Liver (tissue), 9 donors: Measurements from ENCODE around the gene IL20. TPM values are rescaled to one million over a fixed set of nuclear protein-coding genes. Genes with fewer than 3 reads are reported as not detected.

Experiments used
- DNase-seq: peaks from one replicate; pipeline ENCODE4 v3.0.0-alpha.2; 2017; ENCODE audit warnings: low spot score
- H3K27ac ChIP-seq, 2 donors: one replicate each; pipeline ENCODE4 v1.7.0; 2013; ENCODE audit warnings: inconsistent platforms in 2 of 2, low read length in 2 of 2, control low read depth in 1 of 2, low read depth in 1 of 2, mild to moderate bottlenecking in 1 of 2
- H3K27me3 ChIP-seq, 4 donors: one replicate each; pipeline versions ENCODE4 v1.6.1 to v1.7.0; 2013; ENCODE audit warnings: low read length in 3 of 4, inconsistent platforms in 1 of 4, mild to moderate bottlenecking in 1 of 4, moderate library complexity in 1 of 4; ENCODE audit not compliant: control insufficient read depth in 4 of 4, insufficient read depth in 4 of 4
- H3K36me3 ChIP-seq, 4 donors: one replicate each; pipeline versions ENCODE4 v1.6.1 to v1.7.0; 2013; ENCODE audit warnings: low read length in 3 of 4, mild to moderate bottlenecking in 3 of 4, low read depth in 1 of 4, moderate library complexity in 1 of 4; ENCODE audit not compliant: control insufficient read depth in 4 of 4, insufficient read depth in 3 of 4
- H3K4me1 ChIP-seq, 4 donors: one replicate each; pipeline versions ENCODE4 v1.6.1 to v1.7.0; 2013; ENCODE audit warnings: low read length in 3 of 4, mild to moderate bottlenecking in 3 of 4, moderate library complexity in 1 of 4; ENCODE audit not compliant: control insufficient read depth in 4 of 4, insufficient read depth in 4 of 4
- H3K4me3 ChIP-seq, 3 donors: one replicate each; pipeline versions ENCODE4 v1.6.1 to v1.7.0; 2013; ENCODE audit warnings: low read length in 3 of 3, control low read depth in 1 of 3, low read depth in 1 of 3, mild to moderate bottlenecking in 1 of 3
- H3K9ac ChIP-seq, 2 donors: one replicate each; pipeline ENCODE4 v1.7.0; 2013; ENCODE audit warnings: low read length in 2 of 2, mild to moderate bottlenecking in 2 of 2, moderate library complexity in 2 of 2, control low read depth in 1 of 2, low read depth in 1 of 2
- H3K9me3 ChIP-seq, 4 donors: one replicate each; pipeline versions ENCODE4 v1.6.1 to v1.7.0; 2013; ENCODE audit warnings: low read length in 3 of 4; ENCODE audit not compliant: control insufficient read depth in 4 of 4
- ATF3 ChIP-seq: IDR thresholded peaks from 2 replicates; pipeline ENCODE4 v1.6.1; 2016; ENCODE audit warnings: antibody characterized with exemption
- GABPA ChIP-seq, 2 donors: IDR thresholded peaks in 1 of 2; conservative IDR thresholded peaks in 1 of 2; 2 replicates each; pipeline ENCODE4 v1.6.1; 2016; ENCODE audit warnings: antibody characterized with exemption in 2 of 2, mild to moderate bottlenecking in 1 of 2, moderate library complexity in 1 of 2
- JUND ChIP-seq, 2 donors: IDR thresholded peaks; 2 replicates each; pipeline ENCODE4 v1.6.1; 2016; ENCODE audit warnings: antibody characterized with exemption in 2 of 2
- MAX ChIP-seq: IDR thresholded peaks from 2 replicates; pipeline ENCODE4 v1.6.1; 2016; ENCODE audit warnings: antibody characterized with exemption
- NR2F2 ChIP-seq: IDR thresholded peaks from 2 replicates; pipeline ENCODE4 v1.6.1; 2016; ENCODE audit warnings: antibody characterized with exemption
- TAF1 ChIP-seq: conservative IDR thresholded peaks from 2 replicates; pipeline ENCODE4 v1.6.1; 2016; ENCODE audit warnings: antibody characterized with exemption, mild to moderate bottlenecking
- WGBS: extraction: QIAGEN DNeasy Blood & Tissue Kit; methylation state at CpG from one replicate; pipeline ENCODE4 v1.1.7; 2013; 5-methylcytosine and 5-hydroxymethylcytosine counted together
- polyA plus RNA-seq, 2 donors: library from polyadenylated mRNA; stranded (reverse) in 1 of 2; unstranded in 1 of 2; fragments of 200-250 nt in 1 of 2; fragments of >200 nt in 1 of 2; fragmentation: Nextera tagmentation in 1 of 2; extraction: Ambion mirVana in 1 of 2; gene quantifications; one replicate each; pipeline versions ENCODE4 v1.2.1 to v1.2.3, GENCODE V29; 2013 to 2015
- total RNA-seq, 2 donors: library from RNA; depleted of rRNA; stranded (reverse); fragments of >200 nt; gene quantifications; one replicate each; pipeline ENCODE4 v1.2.3, GENCODE V29; 2014
- TF ChIP-seq, protein P1 (sequence below): IDR thresholded peaks from 2 replicates; pipeline ENCODE4 v1.6.1; 2016; ENCODE audit warnings: antibody characterized with exemption
- TF ChIP-seq, protein P2 (sequence below): IDR thresholded peaks from 2 replicates; pipeline ENCODE4 v1.6.1; 2016; ENCODE audit warnings: antibody characterized with exemption, mild to moderate bottlenecking
- donor health status: healthy.
- donor health status: healthy.
- donor health status: healthy.
- donor health status: healthy.
- donor health status: healthy.

IL20 gene
- total and polyA plus RNA-seq, 4 donors, result 0.17 TPM; not detected in 3

- no peak overlapping the region for H3K27ac ChIP-seq
- TF ChIP-seq GABPA (IDR thresholded peaks at IDR 0.05 in 1 of 2, conservative IDR thresholded peaks at IDR 0.05 in 1 of 2) (no peak), NR2F2 (no peak), TAF1 (no peak)
- no peaks in the 10 kb centered on the region for H3K4me1 ChIP-seq
- H3K9me3 ChIP-seq, result peaks cover 3 to 7% (median 7%) of the 10 kb centered on the region in 4 donors
- no peaks in the 10 kb centered on the region for H3K27me3 ChIP-seq
- DNase-seq, result no peak
- WGBS, result 64% methylated on average over 3 of the region's 3 CpGs
- no peak overlapping the region for H3K4me3 ChIP-seq
- no peaks in the 10 kb centered on the region for H3K36me3 ChIP-seq
- no peak overlapping the region for H3K9ac ChIP-seq
These were observed 17.1 kb downstream of the IL20 start for GRCh38 chr1:206882555-206882954.

DNA sequence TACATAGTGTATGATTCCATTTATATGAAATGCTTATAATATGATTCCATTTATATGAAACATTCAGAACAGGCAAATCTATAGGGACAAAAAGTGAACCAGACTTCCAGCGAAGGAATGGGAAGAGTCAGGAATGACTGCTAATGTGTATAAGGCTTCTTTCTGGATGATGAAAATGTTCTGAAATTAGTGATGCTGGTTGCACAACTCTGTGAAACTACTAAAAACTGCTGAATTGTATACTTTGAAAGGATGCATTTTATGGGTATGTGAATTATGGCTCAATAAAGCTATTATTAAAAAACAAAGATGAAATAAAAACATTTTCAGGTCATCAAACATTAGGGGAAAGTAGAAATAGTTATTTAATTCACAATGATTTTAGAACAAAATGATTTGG, 17.7 kb downstream of the IL20 start:
- DNase-seq, result no peak
- WGBS, result 95% methylated on average over 1 of the region's 1 CpG
- H3K4me1 ChIP-seq, result no peaks in the 10 kb centered on the region
- H3K36me3 ChIP-seq, result no peaks in the 10 kb centered on the region
- no peaks in the 10 kb centered on the region for H3K27me3 ChIP-seq
- H3K9ac ChIP-seq, result no peak overlapping the region
- H3K4me3 ChIP-seq, result no peak overlapping the region
- TF ChIP-seq JUND (IDR thresholded peaks at IDR 0.05), result no peak
- TF ChIP-seq, protein P1, sequence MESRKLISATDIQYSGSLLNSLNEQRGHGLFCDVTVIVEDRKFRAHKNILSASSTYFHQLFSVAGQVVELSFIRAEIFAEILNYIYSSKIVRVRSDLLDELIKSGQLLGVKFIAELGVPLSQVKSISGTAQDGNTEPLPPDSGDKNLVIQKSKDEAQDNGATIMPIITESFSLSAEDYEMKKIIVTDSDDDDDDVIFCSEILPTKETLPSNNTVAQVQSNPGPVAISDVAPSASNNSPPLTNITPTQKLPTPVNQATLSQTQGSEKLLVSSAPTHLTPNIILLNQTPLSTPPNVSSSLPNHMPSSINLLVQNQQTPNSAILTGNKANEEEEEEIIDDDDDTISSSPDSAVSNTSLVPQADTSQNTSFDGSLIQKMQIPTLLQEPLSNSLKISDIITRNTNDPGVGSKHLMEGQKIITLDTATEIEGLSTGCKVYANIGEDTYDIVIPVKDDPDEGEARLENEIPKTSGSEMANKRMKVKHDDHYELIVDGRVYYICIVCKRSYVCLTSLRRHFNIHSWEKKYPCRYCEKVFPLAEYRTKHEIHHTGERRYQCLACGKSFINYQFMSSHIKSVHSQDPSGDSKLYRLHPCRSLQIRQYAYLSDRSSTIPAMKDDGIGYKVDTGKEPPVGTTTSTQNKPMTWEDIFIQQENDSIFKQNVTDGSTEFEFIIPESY, result no peak
- TF ChIP-seq, protein P2, sequence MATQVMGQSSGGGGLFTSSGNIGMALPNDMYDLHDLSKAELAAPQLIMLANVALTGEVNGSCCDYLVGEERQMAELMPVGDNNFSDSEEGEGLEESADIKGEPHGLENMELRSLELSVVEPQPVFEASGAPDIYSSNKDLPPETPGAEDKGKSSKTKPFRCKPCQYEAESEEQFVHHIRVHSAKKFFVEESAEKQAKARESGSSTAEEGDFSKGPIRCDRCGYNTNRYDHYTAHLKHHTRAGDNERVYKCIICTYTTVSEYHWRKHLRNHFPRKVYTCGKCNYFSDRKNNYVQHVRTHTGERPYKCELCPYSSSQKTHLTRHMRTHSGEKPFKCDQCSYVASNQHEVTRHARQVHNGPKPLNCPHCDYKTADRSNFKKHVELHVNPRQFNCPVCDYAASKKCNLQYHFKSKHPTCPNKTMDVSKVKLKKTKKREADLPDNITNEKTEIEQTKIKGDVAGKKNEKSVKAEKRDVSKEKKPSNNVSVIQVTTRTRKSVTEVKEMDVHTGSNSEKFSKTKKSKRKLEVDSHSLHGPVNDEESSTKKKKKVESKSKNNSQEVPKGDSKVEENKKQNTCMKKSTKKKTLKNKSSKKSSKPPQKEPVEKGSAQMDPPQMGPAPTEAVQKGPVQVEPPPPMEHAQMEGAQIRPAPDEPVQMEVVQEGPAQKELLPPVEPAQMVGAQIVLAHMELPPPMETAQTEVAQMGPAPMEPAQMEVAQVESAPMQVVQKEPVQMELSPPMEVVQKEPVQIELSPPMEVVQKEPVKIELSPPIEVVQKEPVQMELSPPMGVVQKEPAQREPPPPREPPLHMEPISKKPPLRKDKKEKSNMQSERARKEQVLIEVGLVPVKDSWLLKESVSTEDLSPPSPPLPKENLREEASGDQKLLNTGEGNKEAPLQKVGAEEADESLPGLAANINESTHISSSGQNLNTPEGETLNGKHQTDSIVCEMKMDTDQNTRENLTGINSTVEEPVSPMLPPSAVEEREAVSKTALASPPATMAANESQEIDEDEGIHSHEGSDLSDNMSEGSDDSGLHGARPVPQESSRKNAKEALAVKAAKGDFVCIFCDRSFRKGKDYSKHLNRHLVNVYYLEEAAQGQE, result no peak
- H3K9me3 ChIP-seq, result peaks cover 3 to 5% (median 4%) of the 10 kb centered on the region in 4 donors
- H3K27ac ChIP-seq, result no peak overlapping the region

- no peak for TF ChIP-seq ATF3
- no peak for TF ChIP-seq MAX
- Histone ChIP-seq H3K4me1 (no peaks in the 10 kb centered on the region), H3K27me3 (no peaks in the 10 kb centered on the region), H3K27ac (no peak overlapping the region), H3K9me3 (no peaks in the 10 kb centered on the region), H3K9ac (no peak overlapping the region), H3K4me3 (no peak overlapping the region), H3K36me3 (no peaks in the 10 kb centered on the region)
- 83% methylated on average over 2 of the region's 2 CpGs for WGBS
- DNase-seq, result no peak
These were observed 18.5 kb downstream of the IL20 start for GRCh38 chr1:206883876-206884275.
